WTC11 (cell line): ENCODE results near the gene PROB1.

ENCODE experiments used
- NR3C1 ChIP-seq: sonication (generic); formaldehyde crosslinking; conservative IDR thresholded peaks from 2 replicates; pipeline ENCODE4 v1.8.1; 2023; ENCODE audit warnings: low read depth, mild to moderate bottlenecking, missing genetic modification reagents
- ZNF121 ChIP-seq: sonication (generic); formaldehyde crosslinking; IDR thresholded peaks from 2 replicates; pipeline ENCODE4 v1.8.0; 2023; ENCODE audit warnings: missing genetic modification reagents
- ZNF263 ChIP-seq: sonication (generic); formaldehyde crosslinking; IDR thresholded peaks from 2 replicates; pipeline ENCODE4 v1.8.1; 2022; ENCODE audit warnings: low read depth, mild to moderate bottlenecking, moderate library complexity, missing genetic modification reagents
- ZNF396 ChIP-seq: fragments of 250-450 bp; sonication (Bioruptor Pico); IDR thresholded peaks from 2 replicates; pipeline ENCODE4 v1.8.0; 2021; ENCODE audit warnings: mild to moderate bottlenecking, moderate library complexity, borderline replicate concordance
- TF ChIP-seq, protein P1 (sequence below): fragments of 200-600 bp; IDR thresholded peaks from 2 replicates; pipeline ENCODE4 v1.8.0; 2022; ENCODE audit warnings: antibody characterized with exemption
- TF ChIP-seq, protein P2 (sequence below): sonication (generic); formaldehyde crosslinking; conservative IDR thresholded peaks from 2 replicates; pipeline ENCODE4 v1.8.1; 2022; ENCODE audit warnings: mild to moderate bottlenecking, missing genetic modification reagents
- TF ChIP-seq, protein P3 (sequence below): sonication (generic); formaldehyde crosslinking; IDR thresholded peaks from 2 replicates; pipeline ENCODE4 v1.8.0; 2022; ENCODE audit warnings: mild to moderate bottlenecking, missing genetic modification reagents
- TF ChIP-seq, protein P4 (sequence below): sonication (generic); formaldehyde crosslinking; IDR thresholded peaks from 2 replicates; pipeline ENCODE4 v1.8.0; 2022; ENCODE audit warnings: missing genetic modification reagents
- TF ChIP-seq, protein P5 (sequence below): sonication (generic); formaldehyde crosslinking; IDR thresholded peaks from 2 replicates; pipeline ENCODE4 v1.8.0; 2022; ENCODE audit warnings: mild to moderate bottlenecking, missing genetic modification reagents
- TF ChIP-seq, protein P6 (sequence below): sonication (generic); formaldehyde crosslinking; conservative IDR thresholded peaks from 2 replicates; pipeline ENCODE4 v1.8.1; 2023; ENCODE audit warnings: mild to moderate bottlenecking, low read depth, missing genetic modification reagents, moderate library complexity
- TF ChIP-seq, protein P7 (sequence below): sonication (generic); formaldehyde crosslinking; IDR thresholded peaks from 2 replicates; pipeline ENCODE4 v1.8.0; 2022; ENCODE audit warnings: mild to moderate bottlenecking, missing genetic modification reagents

DNA sequence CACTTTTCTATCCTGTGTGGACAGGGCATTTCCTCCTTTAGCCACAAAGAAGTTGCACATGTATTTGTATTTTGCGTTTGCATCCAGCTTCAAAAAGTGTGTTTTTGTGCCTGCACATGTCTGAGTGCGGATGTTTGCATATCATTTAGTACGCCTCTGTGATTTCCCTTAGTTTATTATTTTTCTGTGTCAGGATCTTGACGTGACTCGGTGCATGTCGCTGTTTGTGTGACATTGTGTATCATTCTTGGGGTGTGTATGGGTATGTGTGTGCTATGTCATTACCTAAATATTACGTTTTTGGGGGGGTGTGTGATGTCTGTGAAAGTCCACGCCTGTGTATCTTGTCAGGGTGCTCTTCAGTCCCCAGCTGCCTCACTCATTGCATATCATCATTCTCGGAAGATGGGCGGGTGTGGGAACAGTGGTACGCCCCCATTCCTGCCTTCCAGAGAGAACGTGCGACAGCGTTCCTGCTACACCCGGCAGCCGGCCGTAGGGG lies 53.7 kb downstream of the PROB1 start:
- TF ChIP-seq, protein P1, sequence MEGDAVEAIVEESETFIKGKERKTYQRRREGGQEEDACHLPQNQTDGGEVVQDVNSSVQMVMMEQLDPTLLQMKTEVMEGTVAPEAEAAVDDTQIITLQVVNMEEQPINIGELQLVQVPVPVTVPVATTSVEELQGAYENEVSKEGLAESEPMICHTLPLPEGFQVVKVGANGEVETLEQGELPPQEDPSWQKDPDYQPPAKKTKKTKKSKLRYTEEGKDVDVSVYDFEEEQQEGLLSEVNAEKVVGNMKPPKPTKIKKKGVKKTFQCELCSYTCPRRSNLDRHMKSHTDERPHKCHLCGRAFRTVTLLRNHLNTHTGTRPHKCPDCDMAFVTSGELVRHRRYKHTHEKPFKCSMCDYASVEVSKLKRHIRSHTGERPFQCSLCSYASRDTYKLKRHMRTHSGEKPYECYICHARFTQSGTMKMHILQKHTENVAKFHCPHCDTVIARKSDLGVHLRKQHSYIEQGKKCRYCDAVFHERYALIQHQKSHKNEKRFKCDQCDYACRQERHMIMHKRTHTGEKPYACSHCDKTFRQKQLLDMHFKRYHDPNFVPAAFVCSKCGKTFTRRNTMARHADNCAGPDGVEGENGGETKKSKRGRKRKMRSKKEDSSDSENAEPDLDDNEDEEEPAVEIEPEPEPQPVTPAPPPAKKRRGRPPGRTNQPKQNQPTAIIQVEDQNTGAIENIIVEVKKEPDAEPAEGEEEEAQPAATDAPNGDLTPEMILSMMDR = no peak
- TF ChIP-seq ZNF396 (CRISPR knock-in tag) (no peak), ZNF121 (no peak), NR3C1 (CRISPR knock-in tag) (no peak), ZNF263 (no peak)
- TF ChIP-seq, protein P2, sequence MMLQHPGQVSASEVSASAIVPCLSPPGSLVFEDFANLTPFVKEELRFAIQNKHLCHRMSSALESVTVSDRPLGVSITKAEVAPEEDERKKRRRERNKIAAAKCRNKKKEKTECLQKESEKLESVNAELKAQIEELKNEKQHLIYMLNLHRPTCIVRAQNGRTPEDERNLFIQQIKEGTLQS (CRISPR knock-in tag) = no peak
- TF ChIP-seq, protein P3, sequence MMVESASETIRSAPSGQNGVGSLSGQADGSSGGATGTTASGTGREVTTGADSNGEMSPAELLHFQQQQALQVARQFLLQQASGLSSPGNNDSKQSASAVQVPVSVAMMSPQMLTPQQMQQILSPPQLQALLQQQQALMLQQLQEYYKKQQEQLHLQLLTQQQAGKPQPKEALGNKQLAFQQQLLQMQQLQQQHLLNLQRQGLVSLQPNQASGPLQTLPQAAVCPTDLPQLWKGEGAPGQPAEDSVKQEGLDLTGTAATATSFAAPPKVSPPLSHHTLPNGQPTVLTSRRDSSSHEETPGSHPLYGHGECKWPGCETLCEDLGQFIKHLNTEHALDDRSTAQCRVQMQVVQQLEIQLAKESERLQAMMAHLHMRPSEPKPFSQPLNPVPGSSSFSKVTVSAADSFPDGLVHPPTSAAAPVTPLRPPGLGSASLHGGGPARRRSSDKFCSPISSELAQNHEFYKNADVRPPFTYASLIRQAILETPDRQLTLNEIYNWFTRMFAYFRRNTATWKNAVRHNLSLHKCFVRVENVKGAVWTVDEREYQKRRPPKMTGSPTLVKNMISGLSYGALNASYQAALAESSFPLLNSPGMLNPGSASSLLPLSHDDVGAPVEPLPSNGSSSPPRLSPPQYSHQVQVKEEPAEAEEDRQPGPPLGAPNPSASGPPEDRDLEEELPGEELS (CRISPR knock-in tag) = no peak
- TF ChIP-seq, protein P4, sequence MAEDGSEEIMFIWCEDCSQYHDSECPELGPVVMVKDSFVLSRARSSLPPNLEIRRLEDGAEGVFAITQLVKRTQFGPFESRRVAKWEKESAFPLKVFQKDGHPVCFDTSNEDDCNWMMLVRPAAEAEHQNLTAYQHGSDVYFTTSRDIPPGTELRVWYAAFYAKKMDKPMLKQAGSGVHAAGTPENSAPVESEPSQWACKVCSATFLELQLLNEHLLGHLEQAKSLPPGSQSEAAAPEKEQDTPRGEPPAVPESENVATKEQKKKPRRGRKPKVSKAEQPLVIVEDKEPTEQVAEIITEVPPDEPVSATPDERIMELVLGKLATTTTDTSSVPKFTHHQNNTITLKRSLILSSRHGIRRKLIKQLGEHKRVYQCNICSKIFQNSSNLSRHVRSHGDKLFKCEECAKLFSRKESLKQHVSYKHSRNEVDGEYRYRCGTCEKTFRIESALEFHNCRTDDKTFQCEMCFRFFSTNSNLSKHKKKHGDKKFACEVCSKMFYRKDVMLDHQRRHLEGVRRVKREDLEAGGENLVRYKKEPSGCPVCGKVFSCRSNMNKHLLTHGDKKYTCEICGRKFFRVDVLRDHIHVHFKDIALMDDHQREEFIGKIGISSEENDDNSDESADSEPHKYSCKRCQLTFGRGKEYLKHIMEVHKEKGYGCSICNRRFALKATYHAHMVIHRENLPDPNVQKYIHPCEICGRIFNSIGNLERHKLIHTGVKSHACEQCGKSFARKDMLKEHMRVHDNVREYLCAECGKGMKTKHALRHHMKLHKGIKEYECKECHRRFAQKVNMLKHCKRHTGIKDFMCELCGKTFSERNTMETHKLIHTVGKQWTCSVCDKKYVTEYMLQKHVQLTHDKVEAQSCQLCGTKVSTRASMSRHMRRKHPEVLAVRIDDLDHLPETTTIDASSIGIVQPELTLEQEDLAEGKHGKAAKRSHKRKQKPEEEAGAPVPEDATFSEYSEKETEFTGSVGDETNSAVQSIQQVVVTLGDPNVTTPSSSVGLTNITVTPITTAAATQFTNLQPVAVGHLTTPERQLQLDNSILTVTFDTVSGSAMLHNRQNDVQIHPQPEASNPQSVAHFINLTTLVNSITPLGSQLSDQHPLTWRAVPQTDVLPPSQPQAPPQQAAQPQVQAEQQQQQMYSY = no peak
- TF ChIP-seq, protein P5, sequence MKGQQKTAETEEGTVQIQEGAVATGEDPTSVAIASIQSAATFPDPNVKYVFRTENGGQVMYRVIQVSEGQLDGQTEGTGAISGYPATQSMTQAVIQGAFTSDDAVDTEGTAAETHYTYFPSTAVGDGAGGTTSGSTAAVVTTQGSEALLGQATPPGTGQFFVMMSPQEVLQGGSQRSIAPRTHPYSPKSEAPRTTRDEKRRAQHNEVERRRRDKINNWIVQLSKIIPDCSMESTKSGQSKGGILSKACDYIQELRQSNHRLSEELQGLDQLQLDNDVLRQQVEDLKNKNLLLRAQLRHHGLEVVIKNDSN (CRISPR knock-in tag) = no peak
- TF ChIP-seq, protein P6, sequence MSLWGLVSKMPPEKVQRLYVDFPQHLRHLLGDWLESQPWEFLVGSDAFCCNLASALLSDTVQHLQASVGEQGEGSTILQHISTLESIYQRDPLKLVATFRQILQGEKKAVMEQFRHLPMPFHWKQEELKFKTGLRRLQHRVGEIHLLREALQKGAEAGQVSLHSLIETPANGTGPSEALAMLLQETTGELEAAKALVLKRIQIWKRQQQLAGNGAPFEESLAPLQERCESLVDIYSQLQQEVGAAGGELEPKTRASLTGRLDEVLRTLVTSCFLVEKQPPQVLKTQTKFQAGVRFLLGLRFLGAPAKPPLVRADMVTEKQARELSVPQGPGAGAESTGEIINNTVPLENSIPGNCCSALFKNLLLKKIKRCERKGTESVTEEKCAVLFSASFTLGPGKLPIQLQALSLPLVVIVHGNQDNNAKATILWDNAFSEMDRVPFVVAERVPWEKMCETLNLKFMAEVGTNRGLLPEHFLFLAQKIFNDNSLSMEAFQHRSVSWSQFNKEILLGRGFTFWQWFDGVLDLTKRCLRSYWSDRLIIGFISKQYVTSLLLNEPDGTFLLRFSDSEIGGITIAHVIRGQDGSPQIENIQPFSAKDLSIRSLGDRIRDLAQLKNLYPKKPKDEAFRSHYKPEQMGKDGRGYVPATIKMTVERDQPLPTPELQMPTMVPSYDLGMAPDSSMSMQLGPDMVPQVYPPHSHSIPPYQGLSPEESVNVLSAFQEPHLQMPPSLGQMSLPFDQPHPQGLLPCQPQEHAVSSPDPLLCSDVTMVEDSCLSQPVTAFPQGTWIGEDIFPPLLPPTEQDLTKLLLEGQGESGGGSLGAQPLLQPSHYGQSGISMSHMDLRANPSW (CRISPR knock-in tag) = no peak
- TF ChIP-seq, protein P7, sequence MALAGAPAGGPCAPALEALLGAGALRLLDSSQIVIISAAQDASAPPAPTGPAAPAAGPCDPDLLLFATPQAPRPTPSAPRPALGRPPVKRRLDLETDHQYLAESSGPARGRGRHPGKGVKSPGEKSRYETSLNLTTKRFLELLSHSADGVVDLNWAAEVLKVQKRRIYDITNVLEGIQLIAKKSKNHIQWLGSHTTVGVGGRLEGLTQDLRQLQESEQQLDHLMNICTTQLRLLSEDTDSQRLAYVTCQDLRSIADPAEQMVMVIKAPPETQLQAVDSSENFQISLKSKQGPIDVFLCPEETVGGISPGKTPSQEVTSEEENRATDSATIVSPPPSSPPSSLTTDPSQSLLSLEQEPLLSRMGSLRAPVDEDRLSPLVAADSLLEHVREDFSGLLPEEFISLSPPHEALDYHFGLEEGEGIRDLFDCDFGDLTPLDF (CRISPR knock-in tag) = no peak
